OCI-LY1 (cell line): ENCODE results near the gene HCRTR1.

Experiments
- H2AFZ ChIP-seq: fragments of 200-600 bp; sonication (generic), shearing (Covaris generic); 2 replicates; pipeline ENCODE4 v1.6.0; 2014; ENCODE audit warnings: antibody characterized with exemption, mild to moderate bottlenecking, low read length
- H3F3A ChIP-seq: fragments of 200-600 bp; sonication (generic), shearing (Covaris generic); 2 replicates; pipeline ENCODE4 v1.6.0; 2014; ENCODE audit warnings: mild to moderate bottlenecking, antibody characterized with exemption, low read length, moderate library complexity; ENCODE audit not compliant: insufficient read depth
- H3K27ac ChIP-seq: fragments of 200-600 bp; sonication (generic); 2 replicates; pipeline ENCODE4 v1.5.1; 2014; ENCODE audit warnings: low read length, mixed run types, mild to moderate bottlenecking, low read depth; ENCODE audit not compliant: poor library complexity, severe bottlenecking
- H3K27me3 ChIP-seq: fragments of 200-600 bp; sonication (generic); 2 replicates; pipeline ENCODE4 v1.6.0; 2014; ENCODE audit warnings: antibody characterized with exemption, mild to moderate bottlenecking, low read length, moderate library complexity; ENCODE audit not compliant: insufficient read depth
- H3K36me3 ChIP-seq: fragments of 200-600 bp; sonication (generic); 2 replicates; pipeline ENCODE4 v1.6.1; 2014; ENCODE audit warnings: mild to moderate bottlenecking, antibody characterized with exemption, low read length, moderate library complexity, mixed read lengths; ENCODE audit not compliant: insufficient read depth
- H3K4me1 ChIP-seq: fragments of 200-600 bp; sonication (generic); 2 replicates; pipeline ENCODE4 v1.5.1; 2014; ENCODE audit warnings: mild to moderate bottlenecking, low read length, moderate library complexity; ENCODE audit not compliant: insufficient read depth, severe bottlenecking
- H3K4me2 ChIP-seq: fragments of 200-600 bp; sonication (generic), shearing (Covaris generic); 2 replicates; pipeline ENCODE4 v1.6.1; 2014; ENCODE audit warnings: low read length
- H3K4me3 ChIP-seq: fragments of 200-600 bp; sonication (generic); 2 replicates; pipeline ENCODE4 v1.5.1; 2014; ENCODE audit warnings: low read length, low read depth, mild to moderate bottlenecking, mixed read lengths; ENCODE audit not compliant: poor library complexity, severe bottlenecking
- H3K79me2 ChIP-seq: fragments of 200-600 bp; shearing (Covaris generic); 2 replicates; pipeline ENCODE4 v1.6.1; 2016; ENCODE audit warnings: mixed run types, low read length, mixed read lengths; ENCODE audit not compliant: insufficient read depth
- H3K9ac ChIP-seq: fragments of 200-600 bp; sonication (generic), shearing (Covaris generic); 2 replicates; pipeline ENCODE4 v1.6.1; 2014; ENCODE audit warnings: mild to moderate bottlenecking, low read length, mixed read lengths
- H3K9me2 ChIP-seq: fragments of 200-600 bp; sonication (generic), shearing (Covaris generic); 2 replicates; pipeline ENCODE4 v1.6.1; 2014; ENCODE audit warnings: low read depth, mild to moderate bottlenecking, low read length, mixed read lengths
- H3K9me3 ChIP-seq: fragments of 200-600 bp; shearing (Covaris generic); 2 replicates; pipeline ENCODE4 v1.6.1; 2014; ENCODE audit warnings: low read length, mixed read lengths
- H4K20me1 ChIP-seq: fragments of 200-600 bp; sonication (generic), shearing (Covaris generic); 2 replicates; pipeline ENCODE4 v1.6.0; 2016; ENCODE audit warnings: mild to moderate bottlenecking, low read length; ENCODE audit not compliant: insufficient read depth
- EZH2 ChIP-seq: fragments of 200-600 bp; sonication (generic), shearing (Covaris generic); IDR thresholded peaks from 2 replicates; pipeline ENCODE4 v1.8.0; 2017; ENCODE audit warnings: borderline replicate concordance, mixed run types, mild to moderate bottlenecking, antibody characterized with exemption, low read length, moderate library complexity, mixed read lengths
- TF ChIP-seq, protein P1 (sequence below): fragments of 200-600 bp; sonication (generic), shearing (Covaris generic); IDR thresholded peaks from 2 replicates; pipeline ENCODE4 v1.5.1; 2017; ENCODE audit warnings: mild to moderate bottlenecking, antibody characterized with exemption, low read length, moderate library complexity, mixed read lengths

HCRTR1 gene

DNA sequence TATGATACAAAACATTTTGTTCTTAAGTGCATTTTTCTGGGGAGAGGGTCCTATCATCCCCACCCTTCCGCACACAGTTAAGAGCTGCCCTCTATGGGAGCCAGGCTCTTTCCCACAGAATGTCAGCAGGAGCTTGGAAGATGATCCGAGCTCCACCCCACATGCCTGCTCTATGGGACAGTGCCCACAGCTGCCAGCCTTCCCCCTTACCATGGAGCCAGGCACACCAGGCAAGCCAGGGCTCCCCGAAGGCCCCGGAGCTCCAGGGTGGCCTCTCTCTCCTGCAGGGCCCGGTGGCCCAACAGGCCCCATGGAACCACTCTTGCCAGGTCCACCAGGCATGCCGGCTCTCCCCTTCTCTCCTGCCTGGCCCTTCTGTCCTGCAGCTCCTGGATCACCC, 37.6 kb downstream of the HCRTR1 start:
- H3K27ac ChIP-seq: no peak overlapping the region
- H3K9me2 ChIP-seq: no peaks in the 10 kb centered on the region
- H3K79me2 ChIP-seq: no peaks in the 10 kb centered on the region
- H3K9me3 ChIP-seq: no peaks in the 10 kb centered on the region
- H4K20me1 ChIP-seq: no peaks in the 10 kb centered on the region
- H3K36me3 ChIP-seq: no peaks in the 10 kb centered on the region
- peaks cover 5% of the 10 kb centered on the region; the same call in 1 of the 2 replicates for H3K27me3 ChIP-seq
- no peaks in the 10 kb centered on the region for H3K4me1 ChIP-seq
- no peak overlapping the region for H3K4me2 ChIP-seq
- H3K4me3 ChIP-seq: no peak overlapping the region
- no peaks in the 10 kb centered on the region for H3F3A ChIP-seq
- no peak overlapping the region for H3K9ac ChIP-seq
- no peak overlapping the region for H2AFZ ChIP-seq
- TF ChIP-seq, protein P1, sequence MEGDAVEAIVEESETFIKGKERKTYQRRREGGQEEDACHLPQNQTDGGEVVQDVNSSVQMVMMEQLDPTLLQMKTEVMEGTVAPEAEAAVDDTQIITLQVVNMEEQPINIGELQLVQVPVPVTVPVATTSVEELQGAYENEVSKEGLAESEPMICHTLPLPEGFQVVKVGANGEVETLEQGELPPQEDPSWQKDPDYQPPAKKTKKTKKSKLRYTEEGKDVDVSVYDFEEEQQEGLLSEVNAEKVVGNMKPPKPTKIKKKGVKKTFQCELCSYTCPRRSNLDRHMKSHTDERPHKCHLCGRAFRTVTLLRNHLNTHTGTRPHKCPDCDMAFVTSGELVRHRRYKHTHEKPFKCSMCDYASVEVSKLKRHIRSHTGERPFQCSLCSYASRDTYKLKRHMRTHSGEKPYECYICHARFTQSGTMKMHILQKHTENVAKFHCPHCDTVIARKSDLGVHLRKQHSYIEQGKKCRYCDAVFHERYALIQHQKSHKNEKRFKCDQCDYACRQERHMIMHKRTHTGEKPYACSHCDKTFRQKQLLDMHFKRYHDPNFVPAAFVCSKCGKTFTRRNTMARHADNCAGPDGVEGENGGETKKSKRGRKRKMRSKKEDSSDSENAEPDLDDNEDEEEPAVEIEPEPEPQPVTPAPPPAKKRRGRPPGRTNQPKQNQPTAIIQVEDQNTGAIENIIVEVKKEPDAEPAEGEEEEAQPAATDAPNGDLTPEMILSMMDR: no peak
- no peak for TF ChIP-seq EZH2

DNA sequence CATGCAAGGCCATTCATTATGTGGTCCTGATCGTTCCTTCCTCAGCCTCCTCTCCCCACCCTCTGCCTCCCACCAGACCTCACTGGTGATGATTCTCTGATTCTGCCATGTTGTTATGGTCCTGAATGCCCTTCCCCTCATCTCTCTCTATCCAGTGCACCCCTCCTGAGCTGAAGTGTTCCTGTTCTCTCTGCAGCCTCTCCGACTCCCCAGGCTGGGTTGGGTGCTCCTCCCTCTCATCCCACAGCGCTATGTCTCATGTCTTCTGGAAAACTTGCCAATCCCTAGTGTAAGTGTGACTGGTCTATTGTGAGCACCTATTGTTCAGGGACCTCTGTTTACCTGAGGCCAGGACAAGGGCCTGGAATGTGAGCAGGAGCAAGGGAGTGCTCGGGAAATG, 38.3 kb downstream of the HCRTR1 start:
- H3F3A ChIP-seq: no peaks in the 10 kb centered on the region
- H3K79me2 ChIP-seq: no peaks in the 10 kb centered on the region
- H3K4me1 ChIP-seq: no peaks in the 10 kb centered on the region
- H3K27me3 ChIP-seq: peaks cover 5% of the 10 kb centered on the region; the same call in 1 of the 2 replicates
- H3K9me2 ChIP-seq: no peaks in the 10 kb centered on the region
- no peaks in the 10 kb centered on the region for H3K36me3 ChIP-seq
- no peak overlapping the region for H3K4me3 ChIP-seq
- no peak for TF ChIP-seq EZH2
- TF ChIP-seq, protein P1: no peak
- H3K4me2 ChIP-seq: no peak overlapping the region
- H4K20me1 ChIP-seq: no peaks in the 10 kb centered on the region
- no peak overlapping the region for H3K27ac ChIP-seq
- no peak overlapping the region for H2AFZ ChIP-seq
- H3K9ac ChIP-seq: no peak overlapping the region
- H3K9me3 ChIP-seq: no peaks in the 10 kb centered on the region

DNA sequence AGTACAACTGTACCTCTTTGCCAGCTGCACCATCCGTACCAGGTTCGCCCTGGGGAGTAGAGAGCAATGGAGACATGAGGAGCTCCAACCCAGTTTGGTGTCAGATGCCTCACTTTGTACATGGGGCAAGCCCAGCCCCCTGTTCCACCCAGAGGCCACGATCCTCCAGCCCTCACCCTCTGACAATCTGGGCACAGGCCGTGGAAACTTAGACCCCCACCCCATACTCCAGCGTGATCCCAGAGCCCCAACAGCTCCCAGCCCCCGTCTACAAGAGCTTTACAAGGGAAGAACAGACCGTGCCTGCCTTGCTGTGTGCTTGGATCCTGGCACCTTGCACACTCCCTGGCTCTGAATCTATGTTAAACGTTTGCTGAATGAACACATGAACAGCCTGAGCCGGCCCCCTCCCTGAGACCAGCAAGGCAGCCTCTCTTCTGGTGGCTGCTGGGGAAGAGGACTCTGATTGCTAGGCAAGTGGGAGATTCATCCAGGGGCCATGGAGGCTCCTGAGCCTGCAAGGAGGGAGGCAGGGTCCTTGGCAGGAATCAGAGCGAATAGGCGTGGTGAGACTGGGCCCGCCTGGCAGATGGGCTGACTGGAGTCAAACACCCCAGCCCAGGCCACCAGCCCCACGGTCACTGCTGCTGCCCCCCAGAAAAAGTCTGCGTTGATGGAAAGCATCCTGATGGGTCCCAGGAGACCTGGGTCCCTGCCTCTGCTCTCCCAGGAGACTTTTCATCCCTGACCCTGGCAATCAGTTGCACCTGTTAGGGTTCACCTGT, 39.7 kb downstream of the HCRTR1 start:
- Histone ChIP-seq H3K9me2 (no peaks in the 10 kb centered on the region), H3K79me2 (no peaks in the 10 kb centered on the region), H2AFZ (no peak overlapping the region), H3K4me2 (no peak overlapping the region), H3K36me3 (no peaks in the 10 kb centered on the region), H4K20me1 (no peaks in the 10 kb centered on the region), H3K4me3 (no peak overlapping the region), H3K27me3 (peaks cover 5% of the 10 kb centered on the region; the same call in 1 of the 2 replicates), H3K27ac (no peak overlapping the region), H3K9ac (no peak overlapping the region), H3K9me3 (no peaks in the 10 kb centered on the region), H3F3A (no peaks in the 10 kb centered on the region), H3K4me1 (no peaks in the 10 kb centered on the region)
- TF ChIP-seq EZH2: no peak
- TF ChIP-seq, protein P1: no peak
